Mesothelial cell of epicardium (in vitro differentiated cells): ENCODE data around the gene CYB5B. TPM values are rescaled to one million over a fixed set of nuclear protein-coding genes. Genes with fewer than 3 reads are reported as not detected.
A peak's percentile ranks its signal among the peaks of the same experiment; 100 is the strongest.

Experiments
- DNase-seq, 2 experiments: peaks; one replicate each; pipeline ENCODE4 v3.0.0; 2021; ENCODE audit warnings: low spot score in 2 of 2; ENCODE audit not compliant: unreplicated experiment in 2 of 2
- H3K27ac Mint-ChIP-seq: 2 replicates; pipeline ENCODE4 v1.8.0; 2021; ENCODE audit warnings: mixed read lengths
- H3K27me3 Mint-ChIP-seq: 2 replicates; pipeline ENCODE4 v1.8.0; 2021; ENCODE audit warnings: low read depth, mixed read lengths
- H3K36me3 Mint-ChIP-seq: 2 replicates; pipeline ENCODE4 v1.8.0; 2021; ENCODE audit warnings: mixed read lengths
- H3K4me1 Mint-ChIP-seq: 2 replicates; pipeline ENCODE4 v1.8.0; 2021; ENCODE audit warnings: mixed read lengths
- H3K4me3 Mint-ChIP-seq: 2 replicates; pipeline ENCODE4 v1.8.0; 2021; ENCODE audit warnings: mild to moderate bottlenecking, moderate library complexity, mixed read lengths
- H3K9me3 Mint-ChIP-seq: 2 replicates; pipeline ENCODE4 v1.8.0; 2021; ENCODE audit warnings: mixed read lengths
- CTCF ChIP-seq: fragments of 200-600 bp; sonication (generic); IDR thresholded peaks from one replicate; pipeline ENCODE4 v1.5.0; 2021; ENCODE audit warnings: antibody characterized with exemption; ENCODE audit not compliant: unreplicated experiment
- total RNA-seq: library from RNA; stranded (reverse); gene quantifications from 3 replicates; pipeline ENCODE4 v1.2.1, GENCODE V29; 2021

Gene CYB5B
- total RNA-seq, 1 donor from 2014 or later: 101 TPM

- Mint-ChIP-seq H3K27me3 (no peaks in the 10 kb centered on the region), H3K4me3 (no peak overlapping the region), H3K4me1 (peaks cover 15% of the 10 kb centered on the region), H3K9me3 (peaks cover 7% of the 10 kb centered on the region), H3K36me3 (peaks cover 3% of the 10 kb centered on the region), H3K27ac (peak overlapping the region; percentile 4)
- no peak for TF ChIP-seq CTCF
- DNase-seq: no peak
Measured at GRCh38 chr16:69482410-69482991, 58.1 kb downstream of the CYB5B start.

- peaks cover 13% of the 10 kb centered on the region for H3K4me1 Mint-ChIP-seq
- TF ChIP-seq CTCF: no peak
Measured at GRCh38 chr16:69483611-69484010, 59.2 kb downstream of the CYB5B start.

DNA sequence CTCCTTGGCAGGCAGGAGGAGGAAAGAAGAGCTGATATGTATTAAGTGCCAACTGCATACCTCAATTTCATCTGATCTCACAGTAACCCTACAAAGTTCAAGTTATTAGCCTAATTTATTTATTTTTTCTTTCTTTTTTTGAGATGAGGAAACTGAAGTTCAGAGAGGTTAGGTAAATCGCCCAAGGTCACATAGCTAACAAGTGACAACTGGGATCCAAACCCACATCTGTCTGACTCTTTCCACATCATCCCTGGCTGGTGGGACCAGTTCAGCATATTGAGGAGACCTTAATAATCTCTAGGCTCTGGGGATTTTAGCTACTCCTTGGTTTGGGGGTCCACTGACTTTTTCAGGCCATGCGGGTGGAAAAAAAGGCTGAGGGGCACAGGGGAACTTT is 60.9 kb downstream of the CYB5B start:
- no peak overlapping the region for H3K4me3 Mint-ChIP-seq
- no peak overlapping the region for H3K27ac Mint-ChIP-seq
- H3K27me3 Mint-ChIP-seq: no peaks in the 10 kb centered on the region
- DNase-seq: no peak
- H3K9me3 Mint-ChIP-seq: no peaks in the 10 kb centered on the region
- peaks cover 13% of the 10 kb centered on the region for H3K4me1 Mint-ChIP-seq
- H3K36me3 Mint-ChIP-seq: no peaks in the 10 kb centered on the region
- TF ChIP-seq CTCF: no peak

More at GRCh38 chr16:69483611-69484010, 59.2 kb downstream of the CYB5B start:
- peaks cover 3% of the 10 kb centered on the region for H3K36me3 Mint-ChIP-seq
- H3K4me3 Mint-ChIP-seq: no peak overlapping the region
- peaks cover 7% of the 10 kb centered on the region for H3K9me3 Mint-ChIP-seq
- DNase-seq: no peak
- no peaks in the 10 kb centered on the region for H3K27me3 Mint-ChIP-seq
- no peak overlapping the region for H3K27ac Mint-ChIP-seq

DNA sequence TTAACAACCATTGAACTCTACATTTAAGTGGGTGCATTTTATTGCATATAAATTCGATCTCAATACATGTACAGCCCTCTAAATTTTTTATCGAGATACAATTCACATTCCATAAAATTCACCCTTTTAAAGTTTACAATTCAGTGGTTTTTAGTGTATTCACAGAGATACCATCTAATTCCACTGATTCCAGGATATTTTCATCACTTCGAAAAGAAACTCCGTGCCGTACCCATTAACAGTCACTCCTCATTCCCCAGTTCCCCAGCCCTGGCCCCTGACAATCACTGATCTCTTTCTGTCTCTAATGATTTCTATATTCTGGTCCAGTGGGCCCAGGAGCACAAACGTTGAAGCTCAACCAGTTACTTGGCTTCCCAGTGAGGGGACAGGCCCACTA is 61.4 kb downstream of the CYB5B start:
- Mint-ChIP-seq H3K27ac (no peak overlapping the region), H3K9me3 (no peaks in the 10 kb centered on the region), H3K27me3 (no peaks in the 10 kb centered on the region), H3K4me3 (no peak overlapping the region), H3K4me1 (peaks cover 11% of the 10 kb centered on the region), H3K36me3 (no peaks in the 10 kb centered on the region)
- TF ChIP-seq CTCF: no peak
- no peak for DNase-seq

DNA sequence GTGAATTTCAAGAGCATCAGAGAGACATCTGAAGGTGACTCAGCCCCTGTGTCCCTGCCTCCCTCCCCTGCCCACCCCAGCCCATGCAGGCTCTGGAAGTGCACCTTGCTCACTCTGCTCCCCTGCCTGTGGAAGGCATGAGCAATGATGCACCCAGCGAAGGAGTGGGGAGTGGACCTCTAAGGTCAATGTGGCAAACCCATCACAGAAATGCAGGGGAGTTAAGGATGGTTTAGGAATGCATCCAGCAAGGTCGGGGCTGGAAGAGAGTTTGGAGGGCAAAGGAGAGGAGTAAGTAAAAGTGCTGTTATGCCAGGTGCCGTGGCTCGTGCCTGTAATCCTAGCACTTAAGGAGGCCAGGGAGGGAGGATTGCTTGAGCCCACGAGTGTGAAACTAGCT is 61.9 kb downstream of the CYB5B start:
- TF ChIP-seq CTCF: no peak
- Mint-ChIP-seq H3K4me3 (no peak overlapping the region), H3K27me3 (no peaks in the 10 kb centered on the region), H3K27ac (no peak overlapping the region), H3K9me3 (no peaks in the 10 kb centered on the region), H3K4me1 (peaks cover 10% of the 10 kb centered on the region), H3K36me3 (no peaks in the 10 kb centered on the region)
- no peak for DNase-seq

GRCh38 chr16:69486724-69487123 is 62.3 kb downstream of the CYB5B start:
- H3K27ac Mint-ChIP-seq: no peak overlapping the region
- H3K4me3 Mint-ChIP-seq: no peak overlapping the region
- no peak for TF ChIP-seq CTCF
- peaks cover 9% of the 10 kb centered on the region for H3K4me1 Mint-ChIP-seq
- DNase-seq: no peak
- H3K27me3 Mint-ChIP-seq: no peaks in the 10 kb centered on the region
- H3K36me3 Mint-ChIP-seq: no peaks in the 10 kb centered on the region
- H3K9me3 Mint-ChIP-seq: no peaks in the 10 kb centered on the region
